WERI-Rb-1 (cell line): ENCODE measurements around the gene DPAGT1.

Experiments used
- DNase-seq: peaks from one replicate; pipeline ENCODE4 v3.0.0-alpha.2; 2020
- H3K27ac ChIP-seq: fragments of 250-450 bp; sonication (Bioruptor Pico); 2 replicates; pipeline ENCODE4 v1.5.1; 2020; ENCODE audit warnings: mild to moderate bottlenecking, moderate library complexity
- H3K27me3 ChIP-seq: fragments of 250-450 bp; sonication (Bioruptor Pico); 2 replicates; pipeline ENCODE4 v1.5.1; 2021; ENCODE audit warnings: mild to moderate bottlenecking, low read depth, moderate library complexity; ENCODE audit not compliant: insufficient read depth, severe bottlenecking
- H3K36me3 ChIP-seq: fragments of 250-450 bp; sonication (Bioruptor Pico); 2 replicates; pipeline ENCODE4 v1.5.1; 2020; ENCODE audit warnings: mild to moderate bottlenecking, moderate library complexity
- H3K4me3 ChIP-seq: 2 replicates; pipeline ENCODE4 v1.5.1; 2011; ENCODE audit warnings: low read depth, mild to moderate bottlenecking, control low read depth, low read length
- H3K9me3 ChIP-seq: fragments of 250-450 bp; sonication (Bioruptor Pico); 2 replicates; pipeline ENCODE4 v1.5.1; 2021; ENCODE audit warnings: mild to moderate bottlenecking, moderate library complexity; ENCODE audit not compliant: severe bottlenecking
- TF ChIP-seq, protein P1 (sequence below): IDR thresholded peaks from 2 replicates; pipeline ENCODE4 v1.5.1; 2011; ENCODE audit warnings: low read depth, mild to moderate bottlenecking, control low read depth, inconsistent platforms, low read length

DPAGT1 gene

DNA sequence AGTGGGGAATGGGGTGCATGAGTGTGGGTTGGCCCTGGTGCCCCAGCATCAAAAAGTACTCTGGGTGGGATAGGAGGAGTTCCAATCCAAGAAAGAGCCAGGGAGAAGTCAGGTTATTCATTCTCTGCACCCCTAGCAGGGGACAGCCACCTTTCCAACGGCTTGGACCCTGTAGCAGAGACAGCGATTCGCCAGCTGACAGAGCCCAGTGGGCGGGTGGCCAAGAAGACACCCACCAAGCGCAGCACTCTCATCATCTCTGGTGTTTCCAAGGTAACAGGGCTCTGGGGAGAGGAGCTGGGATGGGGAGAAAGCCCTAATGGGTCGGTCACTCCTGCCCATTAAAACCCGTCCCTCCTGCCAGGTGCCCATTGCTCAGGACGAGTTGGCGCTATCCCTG lies 12.1 kb upstream of the DPAGT1 start:
- H3K36me3 ChIP-seq = peaks cover 26% of the 10 kb centered on the region
- no peaks in the 10 kb centered on the region for H3K9me3 ChIP-seq
- no peak overlapping the region for H3K27ac ChIP-seq
- TF ChIP-seq, protein P1, sequence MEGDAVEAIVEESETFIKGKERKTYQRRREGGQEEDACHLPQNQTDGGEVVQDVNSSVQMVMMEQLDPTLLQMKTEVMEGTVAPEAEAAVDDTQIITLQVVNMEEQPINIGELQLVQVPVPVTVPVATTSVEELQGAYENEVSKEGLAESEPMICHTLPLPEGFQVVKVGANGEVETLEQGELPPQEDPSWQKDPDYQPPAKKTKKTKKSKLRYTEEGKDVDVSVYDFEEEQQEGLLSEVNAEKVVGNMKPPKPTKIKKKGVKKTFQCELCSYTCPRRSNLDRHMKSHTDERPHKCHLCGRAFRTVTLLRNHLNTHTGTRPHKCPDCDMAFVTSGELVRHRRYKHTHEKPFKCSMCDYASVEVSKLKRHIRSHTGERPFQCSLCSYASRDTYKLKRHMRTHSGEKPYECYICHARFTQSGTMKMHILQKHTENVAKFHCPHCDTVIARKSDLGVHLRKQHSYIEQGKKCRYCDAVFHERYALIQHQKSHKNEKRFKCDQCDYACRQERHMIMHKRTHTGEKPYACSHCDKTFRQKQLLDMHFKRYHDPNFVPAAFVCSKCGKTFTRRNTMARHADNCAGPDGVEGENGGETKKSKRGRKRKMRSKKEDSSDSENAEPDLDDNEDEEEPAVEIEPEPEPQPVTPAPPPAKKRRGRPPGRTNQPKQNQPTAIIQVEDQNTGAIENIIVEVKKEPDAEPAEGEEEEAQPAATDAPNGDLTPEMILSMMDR = no peak
- H3K4me3 ChIP-seq = no peak overlapping the region
- H3K27me3 ChIP-seq = no peaks in the 10 kb centered on the region
- DNase-seq = no peak

DNA sequence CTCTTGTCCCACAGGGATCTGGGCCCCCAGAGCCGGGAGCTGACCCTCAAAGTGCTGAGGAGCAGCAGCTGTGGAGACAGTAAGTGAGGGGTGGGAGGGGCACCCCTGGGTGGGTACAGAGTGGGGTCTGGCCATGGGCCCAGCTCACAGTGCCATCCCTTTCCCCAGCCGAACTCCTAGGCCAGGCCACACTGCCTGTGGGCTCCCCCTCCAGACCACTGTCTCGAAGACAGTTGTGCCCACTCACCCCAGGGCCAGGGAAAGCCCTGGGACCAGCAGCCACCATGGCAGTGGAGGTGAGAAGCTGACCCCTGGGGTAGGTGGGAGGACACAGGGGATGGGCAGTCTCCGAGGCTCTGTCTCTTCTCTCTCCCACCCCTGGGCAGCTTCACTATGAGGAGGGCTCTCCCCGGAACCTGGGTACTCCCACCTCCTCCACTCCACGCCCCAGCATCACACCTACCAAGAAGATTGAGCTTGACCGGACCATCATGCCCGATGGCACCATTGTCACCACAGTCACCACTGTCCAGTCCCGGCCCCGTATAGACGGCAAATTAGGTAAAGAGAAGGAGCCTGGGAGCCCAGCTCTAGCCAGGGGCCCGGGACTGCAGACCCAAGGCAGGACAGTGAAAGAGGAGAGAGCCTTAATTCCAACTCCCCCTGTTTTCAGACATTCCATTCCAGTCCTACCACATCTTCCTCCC lies 10.8 kb upstream of the DPAGT1 start:
- TF ChIP-seq, protein P1 = no peak
- H3K9me3 ChIP-seq = no peaks in the 10 kb centered on the region
- no peak for DNase-seq
- no peaks in the 10 kb centered on the region for H3K27me3 ChIP-seq
- H3K27ac ChIP-seq = no peak overlapping the region
- peaks cover 23% of the 10 kb centered on the region for H3K36me3 ChIP-seq
- H3K4me3 ChIP-seq = no peak overlapping the region

GRCh38 chr11:119111361-119111925 lies 9.8 kb upstream of the DPAGT1 start:
- peaks cover 23% of the 10 kb centered on the region for H3K36me3 ChIP-seq
- no peak for DNase-seq
- no peak overlapping the region for H3K27ac ChIP-seq
- H3K9me3 ChIP-seq = no peaks in the 10 kb centered on the region
- TF ChIP-seq, protein P1 = no peak
- H3K27me3 ChIP-seq = no peaks in the 10 kb centered on the region
- no peak overlapping the region for H3K4me3 ChIP-seq

- peaks cover 19% of the 10 kb centered on the region for H3K36me3 ChIP-seq
- no peak for DNase-seq
- no peaks in the 10 kb centered on the region for H3K27me3 ChIP-seq
- TF ChIP-seq, protein P1 = no peak
- no peak overlapping the region for H3K27ac ChIP-seq
- no peak overlapping the region for H3K4me3 ChIP-seq
- no peaks in the 10 kb centered on the region for H3K9me3 ChIP-seq
These were observed 8.8 kb upstream of the DPAGT1 start for GRCh38 chr11:119110439-119110838.

DNA sequence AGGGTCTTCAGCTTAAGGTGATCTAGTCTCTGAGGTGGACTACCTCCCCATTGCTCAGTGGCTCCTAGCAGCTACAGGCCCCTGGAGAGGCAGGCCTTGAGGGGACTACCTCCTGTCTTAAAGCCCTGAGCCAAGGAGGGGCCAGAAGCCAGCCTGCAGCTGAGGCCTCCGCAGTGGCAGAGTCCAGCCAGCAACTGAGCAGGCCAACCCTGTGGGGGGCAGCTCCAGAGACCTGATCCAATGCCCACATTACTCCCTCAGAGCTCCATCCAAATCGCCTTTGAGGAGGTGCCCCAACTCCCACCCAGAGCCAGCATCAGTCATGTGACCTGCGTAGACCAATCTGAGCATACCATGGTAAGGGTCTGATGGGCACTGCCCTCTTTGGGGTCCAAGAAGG lies 8.2 kb upstream of the DPAGT1 start:
- H3K36me3 ChIP-seq = peaks cover 18% of the 10 kb centered on the region
- no peak for DNase-seq
- H3K9me3 ChIP-seq = no peaks in the 10 kb centered on the region
- no peaks in the 10 kb centered on the region for H3K27me3 ChIP-seq
- TF ChIP-seq, protein P1 = no peak
- H3K4me3 ChIP-seq = no peak overlapping the region
- no peak overlapping the region for H3K27ac ChIP-seq

- H3K36me3 ChIP-seq = peaks cover 13% of the 10 kb centered on the region
- no peaks in the 10 kb centered on the region for H3K9me3 ChIP-seq
- H3K27me3 ChIP-seq = no peaks in the 10 kb centered on the region
- TF ChIP-seq, protein P1 = no peak
- no peak overlapping the region for H3K4me3 ChIP-seq
- no peak for DNase-seq
- no peak overlapping the region for H3K27ac ChIP-seq
These were observed 7.2 kb upstream of the DPAGT1 start for GRCh38 chr11:119108857-119109221.
